SU-DHL-6 (cell line): ENCODE results near the gene LRRC74A.

Experiments
- H2AFZ ChIP-seq: fragments of 200-600 bp; sonication (generic); 2 replicates; pipeline ENCODE4 v1.6.1; 2014; ENCODE audit warnings: low read depth, mild to moderate bottlenecking, moderate library complexity, mixed read lengths, antibody characterized with exemption, low read length; ENCODE audit not compliant: severe bottlenecking
- H3F3A ChIP-seq: fragments of 200-600 bp; shearing (Covaris generic); 2 replicates; pipeline ENCODE4 v1.6.0; 2016; ENCODE audit warnings: antibody characterized with exemption, mild to moderate bottlenecking; ENCODE audit not compliant: insufficient read depth
- H3K27ac ChIP-seq: fragments of 200-600 bp; sonication (generic); 2 replicates; pipeline ENCODE4 v1.5.1; 2016; ENCODE audit warnings: low read depth, mild to moderate bottlenecking, low read length, moderate library complexity, mixed read lengths
- H3K27me3 ChIP-seq: fragments of 200-600 bp; sonication (generic), shearing (Covaris generic); 2 replicates; pipeline ENCODE4 v1.6.0; 2014; ENCODE audit warnings: mild to moderate bottlenecking, low read length
- H3K36me3 ChIP-seq: fragments of 200-600 bp; sonication (generic); 2 replicates; pipeline ENCODE4 v1.6.1; 2014; ENCODE audit warnings: mild to moderate bottlenecking, low read length, mixed read lengths
- H3K4me2 ChIP-seq: fragments of 300-600, 200-600 bp; shearing (Covaris generic), sonication (generic); 2 replicates; pipeline ENCODE4 v1.6.0; 2014; ENCODE audit warnings: low read length, low read depth, mild to moderate bottlenecking; ENCODE audit not compliant: poor library complexity, severe bottlenecking
- H3K4me3 ChIP-seq: fragments of 200-600 bp; sonication (generic); 2 replicates; pipeline ENCODE4 v1.5.1; 2014; ENCODE audit warnings: antibody characterized with exemption, low read length, mild to moderate bottlenecking, mixed read lengths; ENCODE audit not compliant: insufficient read depth, poor library complexity, severe bottlenecking
- H3K79me2 ChIP-seq: fragments of 200-600 bp; sonication (generic); 2 replicates; pipeline ENCODE4 v1.6.1; 2014; ENCODE audit warnings: mild to moderate bottlenecking, low read length, moderate library complexity; ENCODE audit not compliant: insufficient read depth
- H3K9ac ChIP-seq: fragments of 200-600 bp; sonication (generic); 2 replicates; pipeline ENCODE4 v1.7.0; 2014; ENCODE audit warnings: mild to moderate bottlenecking, low read length
- H3K9me2 ChIP-seq: fragments of 200-600 bp; sonication (generic); replicated peaks from 2 replicates; pipeline ENCODE4 v1.6.1; 2014; ENCODE audit warnings: low read length; ENCODE audit not compliant: insufficient read depth
- H3K9me3 ChIP-seq: fragments of 200-600 bp; sonication (generic); 2 replicates; pipeline ENCODE4 v1.6.1; 2014; ENCODE audit warnings: low read length, mixed read lengths; ENCODE audit not compliant: insufficient read depth
- H4K20me1 ChIP-seq: fragments of 200-600 bp; sonication (generic); 2 replicates; pipeline ENCODE4 v1.6.1; 2014; ENCODE audit warnings: low read depth, mild to moderate bottlenecking, antibody characterized with exemption, low read length, moderate library complexity, mixed read lengths
- EZH2phosphoT487 ChIP-seq: fragments of 200-600 bp; sonication (generic), shearing (Covaris generic); conservative IDR thresholded peaks from 2 replicates; pipeline ENCODE4 v1.6.1; 2018; ENCODE audit warnings: mild to moderate bottlenecking, antibody characterized with exemption, low read length, moderate library complexity, mixed read lengths
- TF ChIP-seq, protein P1 (sequence below): fragments of 200-600 bp; sonication (generic); IDR thresholded peaks from one replicate; pipeline ENCODE4 v1.5.1; 2017; ENCODE audit warnings: antibody characterized with exemption, mild to moderate bottlenecking, low read length, moderate library complexity; ENCODE audit not compliant: insufficient read depth, poor library complexity, severe bottlenecking

The LRRC74A gene

DNA sequence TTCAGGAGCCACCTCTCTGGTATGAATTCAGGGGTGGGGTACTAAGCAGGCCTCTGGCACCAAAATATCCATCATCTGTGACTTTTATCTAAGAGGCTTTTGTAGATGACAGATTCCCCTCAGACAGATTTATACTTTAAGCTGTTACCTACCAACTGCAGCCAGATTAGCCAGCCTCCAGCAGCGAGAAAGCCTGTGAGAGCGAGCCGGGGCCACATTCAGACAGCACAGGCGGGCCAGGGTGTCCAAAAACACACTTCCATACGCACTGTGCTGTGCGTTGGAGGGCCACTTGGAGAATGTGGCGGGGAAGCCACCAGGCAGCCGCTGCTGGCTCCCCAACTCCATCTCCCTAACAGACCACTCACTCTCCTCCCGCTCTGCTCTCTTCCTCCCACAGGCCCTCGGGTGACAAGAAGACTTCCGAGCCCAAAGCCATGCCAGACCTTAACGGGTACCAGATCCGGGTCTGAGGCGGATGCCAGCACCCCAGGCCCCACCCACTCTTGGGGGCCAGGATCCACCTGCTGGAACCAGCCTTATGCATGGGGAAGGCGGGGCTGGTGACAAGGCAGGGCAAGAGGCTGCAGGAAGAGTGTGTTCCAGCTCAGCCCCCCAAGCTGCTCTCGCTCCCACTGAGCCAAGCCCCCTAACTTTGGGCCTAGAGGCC, 47.5 kb upstream of the LRRC74A start:
- no peaks in the 10 kb centered on the region for H3K27me3 ChIP-seq
- no peak overlapping the region for H2AFZ ChIP-seq
- H3K79me2 ChIP-seq: no peaks in the 10 kb centered on the region
- H3K9me2 ChIP-seq: no peaks in the 10 kb centered on the region
- TF ChIP-seq, protein P1, sequence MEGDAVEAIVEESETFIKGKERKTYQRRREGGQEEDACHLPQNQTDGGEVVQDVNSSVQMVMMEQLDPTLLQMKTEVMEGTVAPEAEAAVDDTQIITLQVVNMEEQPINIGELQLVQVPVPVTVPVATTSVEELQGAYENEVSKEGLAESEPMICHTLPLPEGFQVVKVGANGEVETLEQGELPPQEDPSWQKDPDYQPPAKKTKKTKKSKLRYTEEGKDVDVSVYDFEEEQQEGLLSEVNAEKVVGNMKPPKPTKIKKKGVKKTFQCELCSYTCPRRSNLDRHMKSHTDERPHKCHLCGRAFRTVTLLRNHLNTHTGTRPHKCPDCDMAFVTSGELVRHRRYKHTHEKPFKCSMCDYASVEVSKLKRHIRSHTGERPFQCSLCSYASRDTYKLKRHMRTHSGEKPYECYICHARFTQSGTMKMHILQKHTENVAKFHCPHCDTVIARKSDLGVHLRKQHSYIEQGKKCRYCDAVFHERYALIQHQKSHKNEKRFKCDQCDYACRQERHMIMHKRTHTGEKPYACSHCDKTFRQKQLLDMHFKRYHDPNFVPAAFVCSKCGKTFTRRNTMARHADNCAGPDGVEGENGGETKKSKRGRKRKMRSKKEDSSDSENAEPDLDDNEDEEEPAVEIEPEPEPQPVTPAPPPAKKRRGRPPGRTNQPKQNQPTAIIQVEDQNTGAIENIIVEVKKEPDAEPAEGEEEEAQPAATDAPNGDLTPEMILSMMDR: no peak
- TF ChIP-seq EZH2phosphoT487: no peak
- no peaks in the 10 kb centered on the region for H4K20me1 ChIP-seq
- no peak overlapping the region for H3K4me2 ChIP-seq
- H3K36me3 ChIP-seq: no peaks in the 10 kb centered on the region
- no peaks in the 10 kb centered on the region for H3F3A ChIP-seq
- no peaks in the 10 kb centered on the region for H3K9me3 ChIP-seq
- H3K4me3 ChIP-seq: no peak overlapping the region
- H3K27ac ChIP-seq: no peak overlapping the region
- H3K9ac ChIP-seq: no peak overlapping the region

DNA sequence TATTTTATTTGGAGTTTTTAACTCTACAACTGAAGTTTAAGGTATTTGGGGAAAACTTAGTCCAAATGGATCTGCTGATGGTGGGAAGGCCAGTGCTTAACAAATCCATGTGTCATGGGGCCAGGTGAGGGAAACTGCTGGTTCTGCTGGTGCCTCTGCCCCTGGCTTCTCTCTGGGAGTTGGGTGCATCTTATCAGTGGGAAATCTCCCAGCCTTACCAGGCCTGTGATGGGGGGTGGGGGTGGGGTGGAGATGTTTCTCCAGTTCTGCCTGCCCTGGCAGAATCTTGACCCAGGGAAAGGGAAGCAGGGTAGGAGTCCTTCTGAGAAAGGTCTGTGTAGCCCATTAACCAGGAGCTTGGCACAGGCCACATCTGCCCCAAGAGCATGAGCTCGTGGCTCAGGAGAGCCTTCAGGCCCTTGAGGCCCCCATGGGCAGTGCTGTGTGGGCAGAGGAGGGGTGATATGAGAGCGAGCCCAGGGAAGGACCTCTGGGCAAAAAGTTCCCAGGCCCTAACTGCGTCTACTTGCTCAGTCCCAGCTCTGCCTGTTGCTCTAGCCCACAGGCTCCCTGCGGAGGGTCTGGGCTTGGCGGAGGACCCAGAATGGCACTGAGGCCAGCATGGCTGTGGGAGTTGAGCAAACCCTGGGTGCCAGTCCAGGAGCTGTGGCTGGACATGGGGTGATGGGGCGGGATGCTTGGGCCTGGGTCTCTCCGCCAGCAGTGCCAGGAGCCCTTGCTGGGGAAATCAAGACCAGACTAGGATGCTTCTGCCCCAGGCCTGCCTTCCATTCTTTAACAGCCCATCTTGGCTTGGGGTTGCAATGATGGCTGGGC, 46.8 kb upstream of the LRRC74A start:
- Histone ChIP-seq H3K9me2 (no peaks in the 10 kb centered on the region), H3K27me3 (no peaks in the 10 kb centered on the region), H4K20me1 (no peaks in the 10 kb centered on the region), H3K9ac (no peak overlapping the region), H2AFZ (no peak overlapping the region), H3K79me2 (no peaks in the 10 kb centered on the region), H3K9me3 (no peaks in the 10 kb centered on the region), H3K27ac (no peak overlapping the region), H3F3A (no peaks in the 10 kb centered on the region), H3K36me3 (no peaks in the 10 kb centered on the region), H3K4me2 (no peak overlapping the region), H3K4me3 (no peak overlapping the region)
- no peak for TF ChIP-seq EZH2phosphoT487
- TF ChIP-seq, protein P1: no peak

DNA sequence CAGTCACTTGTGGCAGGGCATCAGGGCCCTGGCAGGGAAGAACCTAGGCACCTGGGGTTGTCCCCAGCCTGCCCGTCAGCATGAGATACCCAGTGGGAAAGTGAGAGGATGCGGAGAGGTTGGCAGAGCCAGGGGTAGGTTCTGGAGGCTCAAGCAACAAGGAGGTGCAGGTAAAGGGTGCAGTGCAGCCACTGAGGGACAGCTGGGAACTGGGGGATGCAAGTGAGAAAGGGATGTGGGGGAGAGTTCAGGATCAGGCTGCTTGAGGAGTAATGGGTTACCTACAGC, 46.2 kb upstream of the LRRC74A start:
- H4K20me1 ChIP-seq: no peaks in the 10 kb centered on the region
- no peak for TF ChIP-seq EZH2phosphoT487
- TF ChIP-seq, protein P1: no peak
- no peak overlapping the region for H3K9ac ChIP-seq
- H3K36me3 ChIP-seq: no peaks in the 10 kb centered on the region
- no peak overlapping the region for H3K4me3 ChIP-seq
- H3K79me2 ChIP-seq: no peaks in the 10 kb centered on the region
- no peaks in the 10 kb centered on the region for H3K9me2 ChIP-seq
- no peak overlapping the region for H2AFZ ChIP-seq
- H3K4me2 ChIP-seq: no peak overlapping the region
- no peak overlapping the region for H3K27ac ChIP-seq
- H3K9me3 ChIP-seq: no peaks in the 10 kb centered on the region
- no peaks in the 10 kb centered on the region for H3K27me3 ChIP-seq
- H3F3A ChIP-seq: no peaks in the 10 kb centered on the region
